ENCODE results near the gene IQUB. TPM values are rescaled to one million over a fixed set of nuclear protein-coding genes. Genes with fewer than 3 reads are reported as not detected.

The IQUB gene
- total RNA-seq, 2 donors from 2014 or later: 1.3 to 1.6 TPM

GRCh38 chr7:123433665-123434064, 100.7 kb downstream of the IQUB start:
- DNase-seq: no peak
- no peak overlapping the region for H3K27ac ChIP-seq
- no peaks in the 10 kb centered on the region for H3K27me3 ChIP-seq
- H3K36me3 ChIP-seq (replicated peaks in 1 of 2; ENCODE audit: insufficient read depth in 1 of 2, low read depth in 2 of 2): no peaks in the 10 kb centered on the region
- H3K4me3 ChIP-seq: no peak overlapping the region
- no peak for ATAC-seq
- intact Hi-C loops (cut with DNase I): no loop called here
- no peak for TF ChIP-seq POLR2A (IDR thresholded peaks at IDR 0.05)
- TF ChIP-seq CTCF (IDR thresholded peaks at IDR 0.05): no peak
- H3K9me3 ChIP-seq: no peaks in the 10 kb centered on the region
- H3K4me1 ChIP-seq: no peaks in the 10 kb centered on the region

- H3K9me3 ChIP-seq: no peaks in the 10 kb centered on the region
- H3K27me3 ChIP-seq: no peaks in the 10 kb centered on the region
- no peak for TF ChIP-seq CTCF (IDR thresholded peaks at IDR 0.05)
- no peak for TF ChIP-seq POLR2A (IDR thresholded peaks at IDR 0.05)
- WGBS, 2 donors: 47 to 50% methylated on average over 2 of the region's 2 CpGs
- intact Hi-C loops (cut with DNase I): no loop called here
- DNase-seq (no peak), ATAC-seq (no peak)
- no peaks in the 10 kb centered on the region for H3K36me3 ChIP-seq (replicated peaks in 1 of 2; ENCODE audit: insufficient read depth in 1 of 2, low read depth in 2 of 2)
- no peak overlapping the region for H3K4me3 ChIP-seq
- no peak overlapping the region for H3K27ac ChIP-seq
- H3K4me1 ChIP-seq: no peaks in the 10 kb centered on the region
These were observed 101.8 kb downstream of the IQUB start for GRCh38 chr7:123432601-123433000.

- WGBS, 2 donors: 72 to 73% methylated on average over 5 of the region's 5 CpGs
- no peak for DNase-seq
- no peak overlapping the region for H3K4me3 ChIP-seq
- H3K9me3 ChIP-seq: no peaks in the 10 kb centered on the region
- H3K27ac ChIP-seq: no peak overlapping the region
- no peaks in the 10 kb centered on the region for H3K4me1 ChIP-seq
- TF ChIP-seq CTCF (IDR thresholded peaks at IDR 0.05) (no peak), POLR2A (IDR thresholded peaks at IDR 0.05) (no peak)
- H3K36me3 ChIP-seq (replicated peaks in 1 of 2; ENCODE audit: insufficient read depth in 1 of 2, low read depth in 2 of 2): no peaks in the 10 kb centered on the region
- H3K27me3 ChIP-seq: no peaks in the 10 kb centered on the region
- ATAC-seq: no peak
- intact Hi-C loops (cut with DNase I): no loop called here
These were observed 103.2 kb downstream of the IQUB start for GRCh38 chr7:123431075-123431614.

GRCh38 chr7:123425246-123425645, 109.1 kb downstream of the IQUB start:
- H3K4me3 ChIP-seq: no peak overlapping the region
- ATAC-seq (no peak), DNase-seq (no peak)
- H3K27ac ChIP-seq: no peak overlapping the region
- H3K4me1 ChIP-seq: no peaks in the 10 kb centered on the region
- intact Hi-C loops (cut with DNase I): no loop called here
- peaks cover 0 to 10% (median 0%) of the 10 kb centered on the region in 3 donors for H3K9me3 ChIP-seq
- no peak for TF ChIP-seq POLR2A (IDR thresholded peaks at IDR 0.05)
- TF ChIP-seq CTCF (IDR thresholded peaks at IDR 0.05): no peak
- no peaks in the 10 kb centered on the region for H3K27me3 ChIP-seq
- H3K36me3 ChIP-seq (replicated peaks in 1 of 2; ENCODE audit: insufficient read depth in 1 of 2, low read depth in 2 of 2): no peaks in the 10 kb centered on the region

- Histone ChIP-seq H3K27me3 (no peaks in the 10 kb centered on the region), H3K9me3 (peaks cover 0 to 10% (median 0%) of the 10 kb centered on the region in 3 donors), H3K4me1 (no peaks in the 10 kb centered on the region), H3K4me3 (no peak overlapping the region), H3K36me3 (replicated peaks in 1 of 2; ENCODE audit: insufficient read depth in 1 of 2, low read depth in 2 of 2) (no peaks in the 10 kb centered on the region), H3K27ac (no peak overlapping the region)
- ATAC-seq (no peak), DNase-seq (no peak)
- TF ChIP-seq CTCF (IDR thresholded peaks at IDR 0.05): no peak
- TF ChIP-seq POLR2A (IDR thresholded peaks at IDR 0.05): no peak
- intact Hi-C loops (cut with DNase I): no loop called here
These were observed 109.9 kb downstream of the IQUB start for GRCh38 chr7:123424463-123424862.

Measured in body of pancreas (tissue), 4 donors.